IMR-90 (cell line): Measurements from ENCODE around the gene FNIP2. TPM values are rescaled to one million over a fixed set of nuclear protein-coding genes. Genes with fewer than 3 reads are reported as not detected.
"Not testable (repeated sequence)": the region's sequence is repeated elsewhere in the genome, so short reads cannot be mapped to it uniquely, and the experiment has no call there.

Experiments
- ATAC-seq: fragments of 200-7000 bp; cut with Tn5 transposase; 2 replicates; pipeline ENCODE4 v1.9.1; 2020; ENCODE audit warnings: low read depth, mild to moderate bottlenecking, moderate library complexity
- BruUV-seq: library from RNA; stranded (reverse); fragments of 400-500 nt; replicated peaks from 2 replicates; lab custom pipeline; 2021; lab: Mats Ljungman, UMichigan
- CTCF ChIA-PET: fragments of 300-600 bp; formaldehyde crosslinking; extraction: SDS; loops from one replicate; lab custom pipeline; 2021; ENCODE audit warnings: antibody characterized with exemption; lab: Yijun Ruan, JAX
- POLR2A ChIA-PET: fragments of 300-600 bp; sonication (Branson Sonifier 250); formaldehyde crosslinking; loops from one replicate; lab custom pipeline; 2022; ENCODE audit warnings: antibody characterized with exemption; ENCODE audit not compliant: unreplicated experiment; lab: Charles Lee
- DNase-seq: peaks from one replicate; pipeline ENCODE4 v3.0.0; 2013
- H2AFZ ChIP-seq: replicated peaks from 2 replicates; pipeline ENCODE3; 2013; ENCODE audit warnings: low read length, mild to moderate bottlenecking; ENCODE audit not compliant: poor library complexity
- H2AK5ac ChIP-seq: 2 replicates; pipeline ENCODE4 v1.6.1; 2013; ENCODE audit warnings: low read depth, low read length, inconsistent platforms
- H2AK9ac ChIP-seq: replicated peaks from 2 replicates; pipeline ENCODE3; 2013; ENCODE audit warnings: mild to moderate bottlenecking, low read depth, low read length, moderate library complexity; ENCODE audit not compliant: poor library complexity
- H2BK120ac ChIP-seq: 2 replicates; pipeline ENCODE4 v1.6.1; 2013; ENCODE audit warnings: low read depth, low read length, inconsistent platforms
- H2BK15ac ChIP-seq: 3 replicates; pipeline ENCODE4 v1.6.1; 2013; ENCODE audit warnings: low read depth, low read length, inconsistent platforms
- H2BK20ac ChIP-seq: 2 replicates; pipeline ENCODE4 v1.6.1; 2013; ENCODE audit warnings: low read depth, mild to moderate bottlenecking, inconsistent platforms, low read length, moderate library complexity
- H2BK5ac ChIP-seq: 2 replicates; pipeline ENCODE4 v1.6.1; 2013; ENCODE audit warnings: mild to moderate bottlenecking, low read depth, low read length, inconsistent platforms; ENCODE audit not compliant: poor library complexity, severe bottlenecking
- H3K14ac ChIP-seq: replicated peaks from 2 replicates; pipeline ENCODE4 v1.6.1; 2013; ENCODE audit warnings: low read depth, low read length, inconsistent platforms
- H3K18ac ChIP-seq: 2 replicates; pipeline ENCODE4 v1.6.1; 2013; ENCODE audit warnings: low read depth, low read length, control low read depth
- H3K23ac ChIP-seq: 2 replicates; pipeline ENCODE4 v1.6.1; 2013; ENCODE audit warnings: low read depth, low read length, inconsistent platforms
- H3K27ac ChIP-seq: 2 replicates; pipeline ENCODE4 v1.5.1; 2013; ENCODE audit warnings: mild to moderate bottlenecking, control low read depth, low read length; ENCODE audit not compliant: insufficient read depth
- H3K27me3 ChIP-seq: 2 replicates; pipeline ENCODE4 v1.6.1; 2013; ENCODE audit warnings: low read length; ENCODE audit not compliant: control insufficient read depth, insufficient read depth
- H3K36me3 ChIP-seq: 2 replicates; pipeline ENCODE4 v1.6.1; 2013; ENCODE audit warnings: low read length, mixed read lengths; ENCODE audit not compliant: control insufficient read depth, insufficient read depth
- H3K4ac ChIP-seq: 2 replicates; pipeline ENCODE4 v1.6.1; 2013; ENCODE audit warnings: low read depth, low read length, inconsistent platforms
- H3K4me1 ChIP-seq: 2 replicates; pipeline ENCODE4 v1.6.1; 2013; ENCODE audit warnings: low read length, mixed read lengths; ENCODE audit not compliant: control insufficient read depth, insufficient read depth
- H3K4me2 ChIP-seq: 2 replicates; pipeline ENCODE4 v1.6.1; 2013; ENCODE audit warnings: low read depth, mild to moderate bottlenecking, control low read depth, low read length, moderate library complexity
- H3K4me3 ChIP-seq: 2 replicates; pipeline ENCODE4 v1.5.1; 2013; ENCODE audit warnings: low read depth, mild to moderate bottlenecking, control low read depth, low read length, moderate library complexity; ENCODE audit not compliant: insufficient read depth
- H3K56ac ChIP-seq: 2 replicates; pipeline ENCODE4 v1.6.1; 2013; ENCODE audit warnings: low read length, inconsistent platforms; ENCODE audit not compliant: insufficient read depth; ENCODE audit errors: extremely low read depth
- H3K79me1 ChIP-seq, 2 experiments: 2 replicates each; pipeline ENCODE4 v1.6.1; 2013; ENCODE audit warnings: low read length in 2 of 2, inconsistent platforms in 1 of 2, low read depth in 1 of 2
- H3K9ac ChIP-seq: 2 replicates; pipeline ENCODE4 v1.6.1; 2013; ENCODE audit warnings: low read depth, low read length, control low read depth
- H3K9me1 ChIP-seq: 2 replicates; pipeline ENCODE4 v1.6.1; 2013; ENCODE audit warnings: low read length, inconsistent platforms; ENCODE audit not compliant: insufficient read depth
- H3K9me3 ChIP-seq: 2 replicates; pipeline ENCODE4 v1.6.1; 2013; ENCODE audit warnings: low read length; ENCODE audit not compliant: control insufficient read depth, insufficient read depth
- H4K20me1 ChIP-seq: 2 replicates; pipeline ENCODE4 v1.6.1; 2013; ENCODE audit warnings: low read length, inconsistent platforms; ENCODE audit not compliant: insufficient read depth
- H4K5ac ChIP-seq: 2 replicates; pipeline ENCODE4 v1.6.1; 2013; ENCODE audit warnings: mild to moderate bottlenecking, low read depth, low read length, control low read depth
- H4K8ac ChIP-seq, 2 experiments: 2 replicates each; pipeline ENCODE4 v1.6.1; 2013; ENCODE audit warnings: low read depth in 2 of 2, low read length in 2 of 2, control low read depth in 1 of 2, inconsistent platforms in 1 of 2
- H4K91ac ChIP-seq: 2 replicates; pipeline ENCODE4 v1.6.1; 2013; ENCODE audit warnings: low read depth, low read length, inconsistent platforms; ENCODE audit not compliant: insufficient read depth
- WGBS, 2 experiments: methylation state at CpG; one replicate each; pipeline versions ENCODE4 v1.1.5 to v1.1.7; 2013; ENCODE audit warnings: missing lambda C conversion rate in 2 of 2; ENCODE audit not compliant: insufficient read length in 1 of 2; ENCODE audit errors: extremely low coverage in 2 of 2; 5-methylcytosine and 5-hydroxymethylcytosine counted together
- dilution Hi-C: fragments of 300-500 bp; cut with HindIII; formaldehyde crosslinking; loops from one replicate; pipeline ENCODE4 v1.14.3; 2018; ENCODE audit warnings: low sequenced_read_pairs; ENCODE audit not compliant: unreplicated experiment
- in situ Hi-C: fragments of 300-500 bp; cut with MboI; formaldehyde crosslinking; loops from 3 replicates; pipeline ENCODE4 v1.14.3; 2019; ENCODE audit warnings: low sequenced_read_pairs, inconsistent platforms, mixed read lengths
- intact Hi-C: fragments of 100-400 bp; cut with micrococcal nuclease; formaldehyde crosslinking; loops from 2 replicates; pipeline ENCODE4 v1.10.0; 2022
- polyA plus RNA-seq, 3 experiments: library from polyadenylated mRNA; depleted of rRNA; stranded (reverse); fragments of >200 nt; gene quantifications; 2 replicates each; pipeline ENCODE4 v1.2.3, GENCODE V29; 2012; ENCODE audit warnings: low replicate concordance in 1 of 3
- total RNA-seq: library from RNA; depleted of rRNA; stranded (reverse); fragments of >200 nt; gene quantifications from 2 replicates; pipeline ENCODE4 v1.2.3, GENCODE V29; 2012

Gene FNIP2
- total and polyA plus RNA-seq, 2 of the 4 experiments (the other 2 are of a cell fraction), result 4.7 to 24.6 TPM

DNA sequence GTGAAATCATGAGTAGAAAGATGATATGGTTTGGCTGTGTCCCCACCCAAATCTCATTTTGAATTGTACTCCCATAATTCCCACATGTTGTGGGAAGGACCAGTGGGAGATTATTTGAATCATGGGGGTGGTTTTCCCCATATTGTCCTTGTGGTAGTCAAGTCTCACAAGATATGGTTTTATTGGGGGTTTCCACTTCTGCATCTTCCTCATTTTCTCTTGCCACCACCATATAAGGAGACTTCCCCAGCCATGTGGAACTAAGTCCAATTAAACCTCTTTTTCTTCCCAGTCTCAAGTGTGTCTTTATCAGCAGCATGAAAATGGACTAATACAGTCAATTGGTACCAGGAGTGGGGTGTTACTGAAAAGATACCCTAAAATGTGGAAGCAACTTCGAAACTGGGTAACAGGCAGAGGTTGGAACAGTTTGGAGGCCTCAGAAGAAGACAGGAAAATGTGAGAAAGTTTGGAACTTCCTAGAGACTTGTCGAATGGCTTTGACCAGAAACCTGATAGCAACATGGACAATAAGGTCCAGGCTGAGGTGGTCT, 183.5 kb downstream of the FNIP2 start:
- peaks cover 10% of the 10 kb centered on the region for H3K9me3 ChIP-seq
- H3K23ac ChIP-seq, H3K9me1 ChIP-seq, H3K14ac ChIP-seq, CTCF ChIA-PET, H2BK15ac ChIP-seq, H4K20me1 ChIP-seq, H3K18ac ChIP-seq, H3K27me3 ChIP-seq, DNase-seq, H3K4me1 ChIP-seq, intact Hi-C loops, H2AK5ac ChIP-seq, H4K91ac ChIP-seq, H2BK5ac ChIP-seq, BruUV-seq, H3K27ac ChIP-seq, H3K9ac ChIP-seq, H4K5ac ChIP-seq, H4K8ac ChIP-seq, in situ Hi-C loops, H3K79me1 ChIP-seq, H3K4me2 ChIP-seq, dilution Hi-C loops, H2AK9ac ChIP-seq, H2AFZ ChIP-seq, H3K4me3 ChIP-seq, H3K36me3 ChIP-seq, H3K4ac ChIP-seq, ATAC-seq, H2BK120ac ChIP-seq, POLR2A ChIA-PET, H3K56ac ChIP-seq, H2BK20ac ChIP-seq: not testable (repeated sequence)
- WGBS, 2 experiments, result 55% methylated on average over 2 of the region's 2 CpGs; no CpG with 5 or more reads in 1 of the 2 experiments

DNA sequence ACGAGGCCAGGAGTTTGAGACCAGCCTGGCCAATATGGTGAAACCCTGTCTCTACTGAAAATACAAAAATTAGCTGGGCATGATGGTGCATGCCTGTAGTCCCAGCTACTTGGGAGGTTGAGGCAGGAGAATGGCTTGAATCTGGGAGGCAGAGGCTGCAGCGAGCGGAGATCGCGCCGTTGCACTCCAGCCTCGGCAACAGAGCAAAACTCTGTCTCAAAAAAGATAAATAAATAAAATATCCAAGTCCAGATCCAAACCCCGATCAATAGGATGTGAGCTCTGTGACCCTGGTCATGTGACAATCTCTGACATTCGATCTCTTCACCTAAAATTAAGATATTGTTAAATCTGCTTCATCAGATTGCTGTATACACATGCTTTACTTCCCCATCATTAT, 187.5 kb downstream of the FNIP2 start:
- H3K9me1 ChIP-seq, H3K56ac ChIP-seq, H3K4me1 ChIP-seq, H2BK15ac ChIP-seq, H3K4ac ChIP-seq, H2BK20ac ChIP-seq, H3K36me3 ChIP-seq, H2AFZ ChIP-seq, dilution Hi-C loops, H3K14ac ChIP-seq, H3K4me2 ChIP-seq, H2BK5ac ChIP-seq, H4K91ac ChIP-seq, H2BK120ac ChIP-seq, H2AK5ac ChIP-seq, CTCF ChIA-PET, H3K9ac ChIP-seq, H3K23ac ChIP-seq, H4K5ac ChIP-seq, H3K4me3 ChIP-seq, H3K79me1 ChIP-seq, BruUV-seq, H3K27me3 ChIP-seq, H3K27ac ChIP-seq, H4K20me1 ChIP-seq, POLR2A ChIA-PET, intact Hi-C loops, ATAC-seq, in situ Hi-C loops, DNase-seq, H2AK9ac ChIP-seq, H4K8ac ChIP-seq, H3K18ac ChIP-seq: not testable (repeated sequence)
- 100% methylated on average over 1 of the region's 9 CpGs; no CpG with 5 or more reads in 1 of the 2 experiments for WGBS, 2 experiments
- H3K9me3 ChIP-seq, result peaks cover 10% of the 10 kb centered on the region
